ENCODE data around the gene HIPK4.
"Not testable (repeated sequence)": the region's sequence is repeated elsewhere in the genome, so short reads cannot be mapped to it uniquely, and the experiment has no call there.

The HIPK4 gene

GRCh38 chr19:40416918-40417642 is 27.1 kb upstream of the HIPK4 start:
- no peak for DNase-seq

GRCh38 chr19:40415768-40416167 is 25.8 kb upstream of the HIPK4 start:
- DNase-seq, result no peak

- DNase-seq, result no peak
Observed at GRCh38 chr19:40414542-40415535, 24.9 kb upstream of the HIPK4 start.

- DNase-seq, result no peak
Observed at GRCh38 chr19:40413291-40413845, 23.4 kb upstream of the HIPK4 start, which contains the start of gene PRX. TSS of gene PRX (minus strand) at chr19:40413378. CDS start at chr19:40407932, 5,446 bp downstream.

- DNase-seq, result no peak
Observed at GRCh38 chr19:40412866-40413265, 22.9 kb upstream of the HIPK4 start.

GRCh38 chr19:40411958-40412499 is 22.0 kb upstream of the HIPK4 start:
- DNase-seq, result no peak

GRCh38 chr19:40411125-40411842 is 21.3 kb upstream of the HIPK4 start:
- DNase-seq, result no peak

- DNase-seq, result no peak
Observed at GRCh38 chr19:40410030-40410389, 20.0 kb upstream of the HIPK4 start.

GRCh38 chr19:40408598-40408925 is 18.6 kb upstream of the HIPK4 start:
- not testable (repeated sequence) for DNase-seq

GRCh38 chr19:40407714-40408597 is 18.0 kb upstream of the HIPK4 start:
- DNase-seq, result no peak

- peak; percentile 60 to 74 for DNase-seq
Observed at GRCh38 chr19:40403262-40403984, 13.4 kb upstream of the HIPK4 start.

- no peak for DNase-seq
Observed at GRCh38 chr19:40400559-40400958, 10.6 kb upstream of the HIPK4 start.

GRCh38 chr19:40398417-40399131 is 8.6 kb upstream of the HIPK4 start:
- DNase-seq, result peak; percentile 63 to 74

GRCh38 chr19:40397568-40397906 is 7.6 kb upstream of the HIPK4 start:
- DNase-seq, result no peak

GRCh38 chr19:40396886-40397567 is 7.0 kb upstream of the HIPK4 start:
- no peak for DNase-seq

- no peak for DNase-seq
Observed at GRCh38 chr19:40395956-40396355, 6.0 kb upstream of the HIPK4 start.

GRCh38 chr19:40394816-40395210 is 4.8 kb upstream of the HIPK4 start:
- DNase-seq, result no peak

- no peak for DNase-seq
Observed at GRCh38 chr19:40393894-40394815, 4.2 kb upstream of the HIPK4 start.
